Colonic mucosa (tissue), 4 donors: ENCODE measurements around the gene PRSS12. TPM values are rescaled to one million over a fixed set of nuclear protein-coding genes. Genes with fewer than 3 reads are reported as not detected.
A peak's percentile ranks its signal among the peaks of the same experiment; 100 is the strongest.
"Not testable (repeated sequence)": the region's sequence is repeated elsewhere in the genome, so short reads cannot be mapped to it uniquely, and the experiment has no call there.

Experiments
- DNase-seq: peaks from one replicate; pipeline ENCODE4 v3.0.0-alpha.2; 2020
- H3K27ac ChIP-seq: fragments of 200-600 bp; one replicate; pipeline ENCODE4 v1.8.0; 2021
- H3K27me3 ChIP-seq: fragments of 200-600 bp; one replicate; pipeline ENCODE4 v1.8.0; 2021
- H3K36me3 ChIP-seq: fragments of 200-600 bp; one replicate; pipeline ENCODE4 v1.8.0; 2021
- H3K4me1 ChIP-seq: fragments of 200-600 bp; one replicate; pipeline ENCODE4 v1.8.0; 2021; ENCODE audit warnings: mild to moderate bottlenecking
- H3K4me3 ChIP-seq: fragments of 200-600 bp; one replicate; pipeline ENCODE4 v1.8.0; 2021
- H3K9ac ChIP-seq, 2 donors: one replicate each; pipeline ENCODE4 v1.7.0; 2013; ENCODE audit warnings: control low read depth in 2 of 2, low read depth in 2 of 2, low read length in 2 of 2
- H3K9me3 ChIP-seq: fragments of 200-600 bp; one replicate; pipeline ENCODE4 v1.8.0; 2021
- CTCF ChIP-seq: fragments of 200-600 bp; IDR thresholded peaks from one replicate; pipeline ENCODE4 v1.8.0; 2022; ENCODE audit warnings: antibody characterized with exemption, mild to moderate bottlenecking
- intact Hi-C: fragments of 100-400 bp; cut with DNase I; formaldehyde crosslinking; loops from one replicate; pipeline ENCODE4 v1.14.1; 2022
- total RNA-seq, 2 donors: library from RNA; stranded (reverse); fragmentation: NEBNext Ultra II Directional in 1 of 2; extraction: Animal tissue kit (Norgen Biotek cat#: 25700) in 1 of 2; gene quantifications; one replicate each; pipeline ENCODE4 v1.2.1, GENCODE V29; 2021
- donor health status: healthy.
- donor health status: DM: no; HTN: no; CAD: no.
- donor health status: DM: no; HTN: no; CAD: no.

Gene PRSS12
- total RNA-seq, 2 donors from 2014 or later: 20.1 to 22.4 TPM

GRCh38 chr4:118270492-118270891, 82.3 kb downstream of the PRSS12 start:
- peak; percentile 48 for TF ChIP-seq CTCF
- H3K27me3 ChIP-seq: no peaks in the 10 kb centered on the region
- H3K27ac ChIP-seq: no peak overlapping the region
- H3K9me3 ChIP-seq: no peaks in the 10 kb centered on the region
- no peak overlapping the region for H3K4me3 ChIP-seq
- intact Hi-C loops: loop anchor here (10.0 kb wide), 2 partner anchors 196 to 564 kb away; partner anchors contain the start of gene SEC24D
- DNase-seq: no peak
- no peak overlapping the region for H3K9ac ChIP-seq
- no peaks in the 10 kb centered on the region for H3K36me3 ChIP-seq
- H3K4me1 ChIP-seq: no peaks in the 10 kb centered on the region

- Histone ChIP-seq H3K36me3 (no peaks in the 10 kb centered on the region), H3K9me3 (no peaks in the 10 kb centered on the region), H3K27ac (no peak overlapping the region), H3K9ac (no peak overlapping the region), H3K27me3 (no peaks in the 10 kb centered on the region), H3K4me3 (no peak overlapping the region), H3K4me1 (no peaks in the 10 kb centered on the region)
- no peak for DNase-seq
- no peak for TF ChIP-seq CTCF
- intact Hi-C loops: no loop called here
These were observed 84.0 kb downstream of the PRSS12 start for GRCh38 chr4:118268780-118269179.

DNA sequence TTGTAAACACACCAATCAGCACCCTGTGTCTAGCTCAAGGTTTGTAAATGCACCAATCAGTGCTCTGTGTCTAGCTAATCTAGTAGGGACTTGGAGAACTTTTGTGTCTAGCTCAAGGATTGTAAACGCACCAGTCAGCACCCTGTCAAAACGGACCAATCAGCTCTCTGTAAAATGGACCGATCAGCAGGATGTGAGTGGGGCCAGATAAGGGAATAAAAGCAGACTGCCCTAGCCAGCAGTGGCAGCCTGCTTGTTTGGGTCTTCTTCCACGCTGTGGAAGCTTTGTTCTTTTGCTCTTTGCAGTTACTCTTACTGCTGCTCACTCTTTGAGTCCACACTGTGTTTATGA, 86.7 kb downstream of the PRSS12 start:
- intact Hi-C loops, H3K4me1 ChIP-seq, H3K36me3 ChIP-seq, H3K9me3 ChIP-seq, DNase-seq, H3K27ac ChIP-seq, H3K27me3 ChIP-seq, H3K9ac ChIP-seq, H3K4me3 ChIP-seq: not testable (repeated sequence)

GRCh38 chr4:118265312-118266144, 87.3 kb downstream of the PRSS12 start:
- H3K36me3 ChIP-seq: no peaks in the 10 kb centered on the region
- no peak overlapping the region for H3K27ac ChIP-seq
- no peaks in the 10 kb centered on the region for H3K27me3 ChIP-seq
- TF ChIP-seq CTCF: no peak
- no peaks in the 10 kb centered on the region for H3K9me3 ChIP-seq
- H3K4me3 ChIP-seq: peak overlapping the region; percentile 62
- peak overlapping the region in 1 of 2 donors; percentile 26 for H3K9ac ChIP-seq
- H3K4me1 ChIP-seq: no peaks in the 10 kb centered on the region
- intact Hi-C loops: no loop called here
- DNase-seq: peak; percentile 57

DNA sequence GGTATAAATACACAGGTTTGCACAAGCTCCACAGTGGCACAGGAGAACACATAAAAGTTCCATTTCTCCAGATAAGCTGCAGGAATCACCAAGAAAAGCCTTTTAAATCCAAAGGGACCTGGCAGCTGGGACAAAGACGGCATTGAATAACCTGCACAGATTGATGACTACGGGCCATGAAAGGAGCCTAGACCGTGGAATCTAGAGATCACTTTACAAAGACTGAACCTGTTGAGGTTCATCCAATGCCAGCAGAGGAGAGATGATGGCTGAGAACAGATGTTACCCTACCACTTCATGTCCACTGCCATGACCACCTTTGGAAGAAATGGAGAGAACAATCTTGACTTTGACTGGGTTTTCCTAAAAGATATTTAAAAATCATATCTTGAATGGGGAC, 88.7 kb downstream of the PRSS12 start:
- H3K9ac ChIP-seq: no peak overlapping the region
- no peaks in the 10 kb centered on the region for H3K4me1 ChIP-seq
- no peaks in the 10 kb centered on the region for H3K9me3 ChIP-seq
- H3K36me3 ChIP-seq: no peaks in the 10 kb centered on the region
- H3K27ac ChIP-seq: no peak overlapping the region
- no peaks in the 10 kb centered on the region for H3K27me3 ChIP-seq
- DNase-seq: no peak
- no peak for TF ChIP-seq CTCF
- no peak overlapping the region for H3K4me3 ChIP-seq
- intact Hi-C loops: no loop called here

DNA sequence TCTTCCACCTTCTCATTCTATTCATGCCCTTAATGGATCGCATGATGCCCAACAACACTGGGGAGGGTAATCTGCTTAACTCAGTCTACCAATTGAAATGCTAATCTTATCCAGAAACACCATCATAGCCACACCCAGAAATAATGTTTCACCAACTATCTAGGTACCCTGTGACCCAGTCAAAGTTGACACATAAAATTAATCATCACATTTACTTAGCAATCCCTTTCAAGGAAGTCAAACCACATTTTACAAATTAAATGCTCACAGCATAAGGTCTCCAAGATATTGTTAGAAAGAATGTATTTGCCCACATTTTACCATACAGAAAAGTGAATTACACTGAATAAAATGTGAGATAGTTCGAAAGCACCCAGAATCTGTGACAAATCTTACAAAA, 92.5 kb downstream of the PRSS12 start:
- intact Hi-C loops: no loop called here
- Histone ChIP-seq H3K27ac (no peak overlapping the region), H3K4me1 (no peaks in the 10 kb centered on the region), H3K4me3 (no peak overlapping the region), H3K27me3 (no peaks in the 10 kb centered on the region), H3K36me3 (no peaks in the 10 kb centered on the region), H3K9ac (no peak overlapping the region), H3K9me3 (no peaks in the 10 kb centered on the region)
- DNase-seq: no peak
- no peak for TF ChIP-seq CTCF
